GM19455 (cell line): ENCODE data around the gene CRTAP.
"Not testable (repeated sequence)": the region's sequence is repeated elsewhere in the genome, so short reads cannot be mapped to it uniquely, and the experiment has no call there.

Experiments used
- ATAC-seq: cut with Tn5 transposase; IDR thresholded peaks from one replicate; pipeline ENCODE4 v1.9.1; 2021; ENCODE audit not compliant: unreplicated experiment

Gene CRTAP

GRCh38 chr3:33139006-33139623, 25.3 kb downstream of the CRTAP start:
- not testable (repeated sequence) for ATAC-seq

DNA sequence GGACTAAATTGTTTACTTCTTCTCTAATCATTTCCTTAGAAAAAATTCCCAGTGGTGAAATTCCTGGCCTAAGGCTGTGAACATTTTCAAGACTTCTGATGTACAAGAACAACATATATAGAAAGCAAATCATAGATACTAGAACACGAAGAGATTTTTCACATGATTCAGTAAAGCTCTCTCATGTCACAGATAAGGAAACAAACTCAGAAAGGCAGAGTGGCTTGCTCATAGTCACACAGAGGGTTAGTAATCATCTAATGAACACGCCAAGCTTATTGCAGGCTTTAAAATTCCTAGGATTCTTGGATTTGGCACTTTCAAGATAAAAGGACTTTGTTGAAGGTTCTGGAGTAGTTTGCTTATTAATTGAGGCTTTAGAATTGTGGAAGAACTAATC, 26.2 kb downstream of the CRTAP start:
- no peak for ATAC-seq

- no peak for ATAC-seq
Observed at GRCh38 chr3:33141006-33141405, 27.2 kb downstream of the CRTAP start.

GRCh38 chr3:33144433-33144832, 30.6 kb downstream of the CRTAP start:
- ATAC-seq = no peak

DNA sequence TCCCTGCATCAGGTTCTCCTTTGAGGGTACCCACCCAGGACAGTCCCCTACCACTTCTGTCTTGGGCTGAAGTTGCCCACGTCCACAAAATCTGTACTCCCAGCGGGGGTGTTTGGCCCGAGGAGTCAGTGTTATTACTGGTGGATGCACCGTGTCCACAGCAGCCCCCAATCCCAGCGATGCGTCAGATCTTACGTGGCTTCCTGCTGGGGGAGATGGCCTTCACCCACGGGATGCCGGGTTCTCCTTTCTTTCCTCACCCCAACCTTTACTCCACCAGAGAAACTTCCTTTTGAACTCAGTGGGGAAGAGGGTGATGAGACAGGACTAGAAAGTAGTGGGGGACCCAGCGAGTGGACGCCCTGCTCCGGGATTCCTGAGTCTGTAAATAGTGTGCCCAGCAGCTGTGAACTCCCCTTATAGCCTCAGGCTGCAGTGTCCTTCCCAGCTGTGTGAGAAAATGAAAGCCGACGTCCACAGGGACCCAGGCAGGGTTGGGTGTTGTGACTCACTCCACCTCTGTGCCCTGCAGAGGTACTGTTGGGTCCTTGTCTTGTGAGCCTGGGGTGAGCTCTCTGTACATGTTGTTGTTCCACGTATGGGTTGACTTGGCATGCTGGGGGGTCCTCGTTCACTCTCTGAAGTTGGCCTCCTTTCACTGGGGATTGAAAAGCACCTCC, 31.5 kb downstream of the CRTAP start:
- ATAC-seq = no peak

GRCh38 chr3:33145901-33146580, 32.2 kb downstream of the CRTAP start:
- ATAC-seq = no peak

GRCh38 chr3:33146791-33147445, 33.1 kb downstream of the CRTAP start:
- ATAC-seq = no peak

DNA sequence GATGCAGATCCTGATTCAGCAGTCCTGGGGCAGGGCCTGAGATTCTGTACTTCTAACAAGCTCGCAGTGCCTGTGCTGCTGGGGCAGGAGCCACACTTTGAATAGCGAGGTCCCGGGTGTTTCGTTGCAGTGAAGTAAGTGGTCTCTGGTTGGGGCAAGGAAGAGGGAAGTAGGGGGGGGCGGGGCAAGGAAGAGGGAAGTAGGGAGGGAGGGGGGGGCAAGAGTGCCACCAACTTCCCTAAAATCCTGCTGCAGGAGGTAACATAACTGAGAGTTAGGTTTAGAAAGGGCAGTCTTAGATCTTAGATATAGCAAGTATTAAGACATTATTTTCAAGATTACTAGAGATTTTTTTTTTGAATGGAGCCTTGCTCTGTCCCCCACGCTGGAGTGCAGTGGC, 35.5 kb downstream of the CRTAP start:
- no peak for ATAC-seq

DNA sequence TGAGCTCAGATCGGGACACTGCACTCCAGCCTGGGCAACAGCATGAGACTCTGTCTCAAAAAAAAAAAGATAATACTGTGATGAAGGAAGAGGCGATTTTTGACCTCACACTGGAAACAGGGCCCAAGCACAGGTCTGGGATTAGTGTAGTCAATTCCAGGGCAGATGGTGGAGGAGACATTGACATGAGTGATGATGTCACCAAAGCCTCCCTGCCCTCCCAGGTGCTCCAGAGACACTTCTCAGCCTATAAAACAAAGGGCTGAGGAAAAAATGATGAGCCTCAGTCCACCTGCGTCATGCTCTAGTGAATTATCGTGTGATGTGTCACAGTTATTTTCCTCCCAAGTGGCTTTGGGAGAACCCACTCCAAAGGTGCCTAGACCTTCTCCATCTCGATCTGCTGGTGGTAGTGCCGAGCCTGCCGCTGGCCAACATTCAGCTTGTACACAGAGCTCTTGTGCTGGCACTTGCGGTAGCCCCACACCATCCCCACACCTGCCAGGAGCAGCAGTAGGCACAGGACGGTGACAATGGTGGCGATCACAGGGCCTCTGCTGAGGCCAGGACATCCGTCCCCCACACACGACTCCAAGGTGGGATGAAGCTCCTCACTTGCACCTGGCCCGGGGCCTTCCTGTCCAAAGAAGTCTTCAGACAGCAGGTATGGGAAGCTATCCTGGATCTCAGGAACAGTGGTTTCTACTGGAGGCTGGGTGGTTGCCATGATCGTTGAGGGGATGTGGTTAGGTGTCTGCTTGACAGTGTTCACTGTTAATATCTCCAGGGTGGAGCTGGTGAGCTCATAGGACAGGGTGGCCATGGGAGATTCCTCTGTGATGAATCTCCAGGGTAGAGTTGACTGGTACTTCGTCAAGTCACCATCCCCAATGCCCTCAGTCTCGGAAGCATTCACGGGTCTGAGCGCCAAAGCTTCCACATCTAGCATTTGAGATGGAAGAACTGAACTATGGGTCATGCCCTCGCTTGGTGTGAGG, 38.8 kb downstream of the CRTAP start:
- ATAC-seq = no peak

- ATAC-seq = no peak
Observed at GRCh38 chr3:33153782-33154181, 40.0 kb downstream of the CRTAP start.

GRCh38 chr3:33155301-33155700, 41.5 kb downstream of the CRTAP start:
- no peak for ATAC-seq

GRCh38 chr3:33159234-33159633, 45.4 kb downstream of the CRTAP start:
- ATAC-seq = no peak

DNA sequence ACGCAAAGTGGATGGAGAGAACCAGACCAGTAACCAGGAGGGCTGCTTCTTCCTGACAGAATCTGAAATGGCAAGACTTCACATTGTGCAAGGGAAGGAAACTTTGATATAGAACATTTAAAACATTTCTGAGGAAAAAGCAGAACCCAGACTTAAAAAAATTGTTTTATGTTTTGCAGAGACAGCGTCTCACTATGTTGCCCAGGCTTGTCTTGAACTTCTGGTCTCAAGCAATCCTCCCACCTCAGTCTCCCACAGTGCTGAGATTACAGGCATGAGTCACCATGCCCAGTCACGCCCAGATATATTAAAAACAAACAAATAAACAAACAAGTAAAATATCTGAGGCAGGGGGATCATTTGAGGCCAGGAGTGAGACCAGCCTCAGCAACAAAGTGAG, 46.2 kb downstream of the CRTAP start:
- ATAC-seq = no peak

DNA sequence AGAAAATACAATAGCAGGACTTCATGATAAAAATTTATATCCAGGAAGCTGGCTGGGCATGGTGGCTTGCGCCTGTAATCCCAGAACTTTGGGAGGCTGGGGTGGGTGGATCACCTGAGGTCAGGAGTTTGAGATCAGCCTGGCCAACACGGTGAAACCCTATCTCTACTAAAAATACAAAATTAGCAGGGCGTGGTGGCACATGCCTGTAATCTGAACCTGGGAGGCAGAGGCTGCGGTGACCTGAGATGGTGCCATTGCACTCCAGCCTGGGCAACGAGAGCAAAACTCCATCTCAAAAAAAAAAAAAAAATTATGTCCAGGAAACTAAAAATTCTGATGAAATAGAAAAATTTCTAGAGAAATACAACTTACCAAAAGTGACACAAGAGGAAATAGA, 48.8 kb downstream of the CRTAP start:
- ATAC-seq = not testable (repeated sequence)

- no peak for ATAC-seq
Observed at GRCh38 chr3:33165372-33165771, 51.6 kb downstream of the CRTAP start.

GRCh38 chr3:33166095-33166494, 52.3 kb downstream of the CRTAP start:
- ATAC-seq = no peak

GRCh38 chr3:33167284-33167683, 53.5 kb downstream of the CRTAP start:
- ATAC-seq = no peak

DNA sequence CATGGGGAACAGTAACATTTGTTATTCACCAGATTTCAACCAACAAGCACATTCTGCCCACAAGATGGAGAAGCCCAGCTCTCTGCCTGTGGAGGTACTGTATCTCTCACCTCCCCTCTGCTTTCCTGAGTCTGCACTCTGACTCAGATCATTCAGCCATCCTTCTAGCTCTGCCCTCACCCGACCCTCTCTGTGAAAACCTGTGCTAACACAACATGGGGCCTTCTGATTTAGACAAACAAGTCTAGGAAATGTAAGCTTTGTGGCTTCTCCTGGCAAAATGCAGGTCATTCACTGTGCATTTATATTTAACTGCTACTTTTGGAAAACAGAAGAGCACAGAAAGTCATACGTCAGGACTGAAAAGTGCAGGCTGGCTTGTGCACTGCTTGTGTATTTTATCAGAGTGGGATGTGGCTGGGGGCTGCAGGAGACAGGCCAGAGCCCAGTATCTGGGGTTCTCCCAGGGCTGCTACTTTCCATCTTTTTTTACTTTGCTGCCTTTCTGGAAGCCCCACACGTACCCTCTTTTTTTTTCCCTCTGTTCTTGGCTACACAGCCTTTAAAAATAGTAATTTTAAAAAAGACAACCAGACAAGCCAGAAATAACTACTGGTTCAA, 54.0 kb downstream of the CRTAP start:
- no peak for ATAC-seq

GRCh38 chr3:33170531-33170930, 56.7 kb downstream of the CRTAP start:
- ATAC-seq = no peak

GRCh38 chr3:33171580-33171979, 57.8 kb downstream of the CRTAP start:
- no peak for ATAC-seq
